ENCODE data around the gene APOOL. TPM values are rescaled to one million over a fixed set of nuclear protein-coding genes. Genes with fewer than 3 reads are reported as not detected.

APOOL gene, protein sequence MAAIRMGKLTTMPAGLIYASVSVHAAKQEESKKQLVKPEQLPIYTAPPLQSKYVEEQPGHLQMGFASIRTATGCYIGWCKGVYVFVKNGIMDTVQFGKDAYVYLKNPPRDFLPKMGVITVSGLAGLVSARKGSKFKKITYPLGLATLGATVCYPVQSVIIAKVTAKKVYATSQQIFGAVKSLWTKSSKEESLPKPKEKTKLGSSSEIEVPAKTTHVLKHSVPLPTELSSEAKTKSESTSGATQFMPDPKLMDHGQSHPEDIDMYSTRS
- polyA plus RNA-seq (2012; ENCODE audit: insufficient read length, low read depth): 2.4 TPM

DNA sequence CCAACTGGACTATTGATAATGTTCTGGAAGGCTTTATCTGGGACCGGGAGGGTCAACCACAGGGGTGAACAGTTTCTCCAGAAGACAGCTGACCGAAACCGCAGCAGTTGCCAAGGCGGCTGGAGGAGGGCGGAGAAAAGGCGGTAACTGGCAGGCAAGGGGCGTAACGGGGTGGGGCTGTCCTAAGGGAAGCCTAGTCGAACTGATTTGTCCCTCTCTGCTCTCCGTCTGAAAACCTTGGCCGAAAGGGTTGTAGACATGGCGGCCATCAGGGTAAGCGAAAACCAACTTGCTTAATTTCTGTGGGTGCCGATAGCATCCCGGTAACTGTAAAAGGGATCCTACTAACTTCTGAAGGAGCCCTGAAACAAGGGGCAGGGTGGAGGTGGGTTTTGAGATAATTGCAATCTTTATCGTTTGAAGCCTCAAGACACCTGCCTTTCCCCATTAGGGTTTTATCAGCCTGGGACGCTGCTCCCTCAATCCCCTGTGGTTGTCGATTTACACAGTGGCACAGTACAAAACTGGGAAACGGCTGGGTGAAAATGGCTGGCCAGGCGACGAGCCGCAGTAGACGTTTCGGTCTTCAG lies at the start of gene APOOL:
TSS of gene APOOL (plus strand) at position 223 of the 590 bp plus-strand sequence. CDS start at position 259, 36 bp downstream.
- TF ChIP-seq POLR2AphosphoS5 (IDR thresholded peaks at IDR 0.05; ENCODE audit: low read depth, low read length): peak; percentile 60; the same call in 1 of the 2 replicates
- no peak for TF ChIP-seq SIN3A (IDR thresholded peaks at IDR 0.05; ENCODE audit: borderline replicate concordance, insufficient read depth, low read length)
- no peak for TF ChIP-seq TAF1 (IDR thresholded peaks at IDR 0.05; ENCODE audit: borderline replicate concordance, insufficient read depth, low read length)
- peak; percentile 41 for TF ChIP-seq FOXP2 (optimal IDR thresholded peaks at IDR 0.05; ENCODE audit: borderline replicate concordance, extremely low read depth, extremely low read length, insufficient read depth)

DNA sequence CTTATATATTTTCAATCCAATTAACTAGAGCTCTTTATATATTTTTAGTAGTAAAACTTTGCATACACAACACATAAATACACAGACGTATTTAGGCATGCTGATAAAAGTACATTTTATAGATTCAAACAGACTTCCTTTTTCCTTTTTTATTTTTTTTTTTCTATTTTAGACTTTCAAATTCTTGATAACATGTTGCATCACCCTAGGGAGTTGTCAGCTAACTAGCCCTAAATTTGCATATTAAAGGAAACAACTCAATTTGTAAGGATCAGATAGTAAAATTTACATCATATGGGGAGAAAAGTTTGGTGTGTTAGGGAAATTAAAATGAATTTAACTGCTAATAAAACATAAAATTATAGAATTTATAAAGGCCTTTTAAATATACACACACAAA lies 47.4 kb upstream of the APOOL start:
- TF ChIP-seq, protein P1, sequence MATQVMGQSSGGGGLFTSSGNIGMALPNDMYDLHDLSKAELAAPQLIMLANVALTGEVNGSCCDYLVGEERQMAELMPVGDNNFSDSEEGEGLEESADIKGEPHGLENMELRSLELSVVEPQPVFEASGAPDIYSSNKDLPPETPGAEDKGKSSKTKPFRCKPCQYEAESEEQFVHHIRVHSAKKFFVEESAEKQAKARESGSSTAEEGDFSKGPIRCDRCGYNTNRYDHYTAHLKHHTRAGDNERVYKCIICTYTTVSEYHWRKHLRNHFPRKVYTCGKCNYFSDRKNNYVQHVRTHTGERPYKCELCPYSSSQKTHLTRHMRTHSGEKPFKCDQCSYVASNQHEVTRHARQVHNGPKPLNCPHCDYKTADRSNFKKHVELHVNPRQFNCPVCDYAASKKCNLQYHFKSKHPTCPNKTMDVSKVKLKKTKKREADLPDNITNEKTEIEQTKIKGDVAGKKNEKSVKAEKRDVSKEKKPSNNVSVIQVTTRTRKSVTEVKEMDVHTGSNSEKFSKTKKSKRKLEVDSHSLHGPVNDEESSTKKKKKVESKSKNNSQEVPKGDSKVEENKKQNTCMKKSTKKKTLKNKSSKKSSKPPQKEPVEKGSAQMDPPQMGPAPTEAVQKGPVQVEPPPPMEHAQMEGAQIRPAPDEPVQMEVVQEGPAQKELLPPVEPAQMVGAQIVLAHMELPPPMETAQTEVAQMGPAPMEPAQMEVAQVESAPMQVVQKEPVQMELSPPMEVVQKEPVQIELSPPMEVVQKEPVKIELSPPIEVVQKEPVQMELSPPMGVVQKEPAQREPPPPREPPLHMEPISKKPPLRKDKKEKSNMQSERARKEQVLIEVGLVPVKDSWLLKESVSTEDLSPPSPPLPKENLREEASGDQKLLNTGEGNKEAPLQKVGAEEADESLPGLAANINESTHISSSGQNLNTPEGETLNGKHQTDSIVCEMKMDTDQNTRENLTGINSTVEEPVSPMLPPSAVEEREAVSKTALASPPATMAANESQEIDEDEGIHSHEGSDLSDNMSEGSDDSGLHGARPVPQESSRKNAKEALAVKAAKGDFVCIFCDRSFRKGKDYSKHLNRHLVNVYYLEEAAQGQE (IDR thresholded peaks at IDR 0.05; ENCODE audit: insufficient read depth in 1 of 2, low read depth in 2 of 2, low read length in 2 of 2): no peak

DNA sequence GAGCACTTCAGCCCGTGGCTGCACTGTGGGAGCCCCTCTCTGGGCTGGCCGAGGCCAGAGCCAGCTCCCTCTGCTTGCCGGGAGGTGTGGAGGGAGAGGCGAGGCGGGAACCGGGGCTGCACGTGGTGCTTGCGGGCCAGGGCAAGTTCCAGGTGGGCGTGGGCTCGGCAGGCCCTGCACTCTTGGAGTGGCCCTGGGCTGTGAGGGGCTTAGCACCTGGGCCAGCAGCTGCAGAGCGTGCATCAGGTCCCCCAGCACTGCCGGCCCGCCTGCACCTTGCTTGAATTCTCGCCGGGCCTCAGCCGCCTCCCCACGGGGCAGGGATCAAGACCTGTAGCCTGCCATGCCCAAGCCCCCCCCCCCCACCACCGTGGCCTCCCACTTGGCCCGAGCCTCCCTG lies 28.9 kb upstream of the APOOL start:
- no peak for TF ChIP-seq FOXP2 (optimal IDR thresholded peaks at IDR 0.05; ENCODE audit: borderline replicate concordance, extremely low read depth, extremely low read length, insufficient read depth)
- no peak for TF ChIP-seq POLR2AphosphoS5 (IDR thresholded peaks at IDR 0.05; ENCODE audit: low read depth, low read length)
- TF ChIP-seq SIN3A (IDR thresholded peaks at IDR 0.05; ENCODE audit: borderline replicate concordance, insufficient read depth, low read length): no peak
- TF ChIP-seq TAF1 (IDR thresholded peaks at IDR 0.05; ENCODE audit: borderline replicate concordance, insufficient read depth, low read length): no peak
- TF ChIP-seq, protein P1 (IDR thresholded peaks at IDR 0.05; ENCODE audit: insufficient read depth in 1 of 2, low read depth in 2 of 2, low read length in 2 of 2): no peak

DNA sequence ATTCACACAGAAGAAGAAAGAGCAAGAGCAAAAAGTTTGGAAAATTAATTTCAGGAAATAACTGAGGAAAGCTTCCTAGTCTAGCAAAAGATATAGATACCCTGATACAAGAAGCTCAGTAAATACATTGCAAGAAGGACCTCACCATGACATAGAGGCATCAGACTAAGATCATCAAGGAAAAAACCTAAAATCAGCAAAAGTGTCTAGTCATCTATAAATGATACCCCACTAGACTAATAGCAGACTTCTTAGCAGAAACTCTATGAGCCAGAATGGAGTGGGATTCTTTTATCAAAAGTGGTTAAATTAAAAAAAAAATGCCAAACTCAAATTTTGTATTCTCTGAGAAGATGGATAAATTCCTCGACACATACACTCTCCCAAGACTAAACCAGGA lies 10.5 kb upstream of the APOOL start:
- TF ChIP-seq POLR2AphosphoS5 (IDR thresholded peaks at IDR 0.05; ENCODE audit: low read depth, low read length): no peak
- TF ChIP-seq FOXP2 (optimal IDR thresholded peaks at IDR 0.05; ENCODE audit: borderline replicate concordance, extremely low read depth, extremely low read length, insufficient read depth): no peak

DNA sequence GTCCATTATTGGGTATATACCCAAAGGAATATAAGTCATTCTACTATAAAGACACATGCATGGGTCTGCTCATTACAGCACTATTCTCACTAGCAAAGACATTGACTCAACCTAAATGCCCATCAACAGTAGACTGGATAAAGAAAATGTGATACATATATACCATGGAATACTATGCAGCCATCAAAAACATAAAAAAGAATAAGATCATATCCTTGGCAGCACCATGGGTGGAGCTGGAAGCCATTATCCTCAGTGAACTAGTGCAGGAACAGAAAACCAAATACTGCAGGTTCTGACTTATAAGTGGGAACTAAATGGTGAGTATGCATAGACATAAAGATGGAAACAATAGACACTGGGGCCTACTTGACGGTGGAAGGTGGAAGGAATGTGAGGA lies 2.3 kb upstream of the APOOL start:
- no peak for TF ChIP-seq TAF1 (IDR thresholded peaks at IDR 0.05; ENCODE audit: borderline replicate concordance, insufficient read depth, low read length)
- TF ChIP-seq SIN3A (IDR thresholded peaks at IDR 0.05; ENCODE audit: borderline replicate concordance, insufficient read depth, low read length): no peak
- no peak for TF ChIP-seq POLR2AphosphoS5 (IDR thresholded peaks at IDR 0.05; ENCODE audit: low read depth, low read length)

DNA sequence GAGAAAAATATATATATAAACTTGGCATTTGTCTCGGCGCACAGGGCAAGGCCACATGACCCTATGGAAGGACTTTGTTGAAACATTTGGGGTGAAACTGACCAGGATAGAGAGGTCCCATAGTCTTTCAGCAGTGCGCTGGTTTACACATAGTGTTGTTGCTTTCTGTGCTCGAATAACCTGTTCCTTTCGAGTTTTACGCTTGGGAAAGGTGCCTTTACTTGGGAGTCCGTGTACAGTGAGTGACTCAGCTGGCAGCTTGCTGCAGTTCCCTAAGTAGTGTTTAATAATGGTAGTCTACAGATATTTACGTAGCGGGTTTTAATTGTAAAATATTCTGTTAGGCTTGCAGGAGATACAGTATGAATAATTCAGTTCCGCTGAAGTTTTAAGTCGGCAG lies 578 bp downstream of the APOOL start:
- no peak for TF ChIP-seq TAF1 (IDR thresholded peaks at IDR 0.05; ENCODE audit: borderline replicate concordance, insufficient read depth, low read length)
- TF ChIP-seq FOXP2 (optimal IDR thresholded peaks at IDR 0.05; ENCODE audit: borderline replicate concordance, extremely low read depth, extremely low read length, insufficient read depth): no peak

DNA sequence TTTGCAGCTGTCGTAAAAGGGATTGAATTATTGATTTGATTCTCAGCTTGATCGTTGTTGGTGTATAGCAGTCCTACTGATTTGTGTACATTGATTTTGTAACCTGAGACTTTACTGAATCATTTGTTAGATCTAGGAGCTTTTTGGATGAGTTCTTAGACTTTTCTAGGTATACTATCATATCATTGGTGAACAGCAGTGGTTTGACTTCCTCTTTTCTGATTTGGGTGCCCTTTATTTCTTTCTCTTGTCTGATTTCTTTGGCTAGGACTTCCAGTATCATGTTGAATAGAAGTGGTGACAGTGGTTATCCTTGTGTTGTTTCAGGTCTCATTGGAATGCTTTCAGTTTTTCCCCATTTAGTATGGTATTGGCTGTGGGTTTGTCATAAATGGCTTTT lies 8.4 kb downstream of the APOOL start:
- TF ChIP-seq POLR2AphosphoS5 (IDR thresholded peaks at IDR 0.05; ENCODE audit: low read depth, low read length): no peak

DNA sequence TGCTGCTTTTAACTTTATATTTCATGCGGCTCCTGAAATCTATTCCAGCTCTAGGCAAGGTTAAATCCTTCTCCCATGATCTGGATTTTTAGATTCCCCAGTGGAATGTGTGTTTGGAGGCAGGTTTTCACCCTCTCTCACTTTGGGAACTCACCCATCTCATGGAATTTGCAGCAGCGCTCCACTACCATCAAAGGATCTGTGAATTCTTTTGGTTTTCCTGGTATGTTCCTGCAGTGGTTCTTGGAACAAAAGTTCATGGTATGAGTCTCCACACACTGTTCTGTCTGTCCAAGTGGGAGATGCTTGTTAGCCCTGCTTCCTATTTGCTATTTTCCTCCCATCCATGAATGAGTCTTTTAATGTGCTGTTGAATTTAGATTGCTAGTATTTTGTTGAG lies 14.0 kb downstream of the APOOL start:
- TF ChIP-seq POLR2AphosphoS5 (IDR thresholded peaks at IDR 0.05; ENCODE audit: low read depth, low read length): no peak
- TF ChIP-seq TAF1 (IDR thresholded peaks at IDR 0.05; ENCODE audit: borderline replicate concordance, insufficient read depth, low read length): no peak
- TF ChIP-seq, protein P1 (IDR thresholded peaks at IDR 0.05; ENCODE audit: insufficient read depth in 1 of 2, low read depth in 2 of 2, low read length in 2 of 2): no peak
- no peak for TF ChIP-seq FOXP2 (optimal IDR thresholded peaks at IDR 0.05; ENCODE audit: borderline replicate concordance, extremely low read depth, extremely low read length, insufficient read depth)
- TF ChIP-seq SIN3A (IDR thresholded peaks at IDR 0.05; ENCODE audit: borderline replicate concordance, insufficient read depth, low read length): no peak
